Nephron (organoid): ENCODE data around the gene NARS2.

ENCODE experiments used
- H3K27ac Mint-ChIP-seq, 3 experiments: 2 replicates each; pipeline ENCODE4 v1.8.0; 2020; ENCODE audit warnings: mixed read lengths in 3 of 3, mild to moderate bottlenecking in 2 of 3, moderate library complexity in 1 of 3
- H3K27me3 Mint-ChIP-seq: 2 replicates; pipeline ENCODE4 v1.8.0; 2021; ENCODE audit warnings: low read depth, mild to moderate bottlenecking, moderate library complexity, mixed read lengths
- H3K36me3 Mint-ChIP-seq: 2 replicates; pipeline ENCODE4 v1.8.0; 2020; ENCODE audit warnings: low read depth, mixed read lengths
- H3K4me1 Mint-ChIP-seq: 2 replicates; pipeline ENCODE4 v1.8.0; 2020; ENCODE audit warnings: mixed read lengths
- H3K4me3 Mint-ChIP-seq, 3 experiments: 2 replicates each; pipeline ENCODE4 v1.8.0; 2020; ENCODE audit warnings: mild to moderate bottlenecking in 3 of 3, mixed read lengths in 3 of 3, moderate library complexity in 2 of 3
- H3K9me3 Mint-ChIP-seq: 2 replicates; pipeline ENCODE4 v1.8.0; 2020; ENCODE audit warnings: mixed read lengths
- TF ChIP-seq, protein P1 (sequence below), 3 experiments: fragments of 200-600 bp; sonication (generic); IDR thresholded peaks; one replicate each; pipeline ENCODE4 v1.5.0; 2021; ENCODE audit warnings: antibody characterized with exemption in 3 of 3; ENCODE audit not compliant: unreplicated experiment in 3 of 3

NARS2 gene

DNA sequence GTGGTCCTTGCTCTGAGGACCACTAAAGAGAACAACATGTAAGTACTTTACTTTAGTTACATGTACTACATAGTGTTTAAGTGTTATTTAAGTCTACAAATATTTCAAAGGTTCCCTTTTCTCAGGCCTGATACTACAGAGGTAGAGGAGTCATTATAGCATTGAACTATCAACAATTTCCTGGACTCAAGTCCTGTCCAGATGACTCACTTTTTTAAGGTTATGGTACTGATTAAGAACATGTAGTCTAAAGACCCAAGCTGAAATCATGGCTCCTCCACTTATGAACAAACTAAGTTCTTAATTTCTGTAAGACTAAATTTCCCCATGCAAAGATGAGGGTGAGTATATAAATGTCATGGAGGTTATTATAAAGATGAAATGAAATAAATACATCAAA, 74.7 kb downstream of the NARS2 start:
- no peaks in the 10 kb centered on the region for H3K9me3 Mint-ChIP-seq
- no peaks in the 10 kb centered on the region for H3K36me3 Mint-ChIP-seq
- peaks cover 3% of the 10 kb centered on the region for H3K27me3 Mint-ChIP-seq
- H3K4me3 Mint-ChIP-seq, result no peak overlapping the region
- no peak overlapping the region for H3K27ac Mint-ChIP-seq
- TF ChIP-seq, protein P1, sequence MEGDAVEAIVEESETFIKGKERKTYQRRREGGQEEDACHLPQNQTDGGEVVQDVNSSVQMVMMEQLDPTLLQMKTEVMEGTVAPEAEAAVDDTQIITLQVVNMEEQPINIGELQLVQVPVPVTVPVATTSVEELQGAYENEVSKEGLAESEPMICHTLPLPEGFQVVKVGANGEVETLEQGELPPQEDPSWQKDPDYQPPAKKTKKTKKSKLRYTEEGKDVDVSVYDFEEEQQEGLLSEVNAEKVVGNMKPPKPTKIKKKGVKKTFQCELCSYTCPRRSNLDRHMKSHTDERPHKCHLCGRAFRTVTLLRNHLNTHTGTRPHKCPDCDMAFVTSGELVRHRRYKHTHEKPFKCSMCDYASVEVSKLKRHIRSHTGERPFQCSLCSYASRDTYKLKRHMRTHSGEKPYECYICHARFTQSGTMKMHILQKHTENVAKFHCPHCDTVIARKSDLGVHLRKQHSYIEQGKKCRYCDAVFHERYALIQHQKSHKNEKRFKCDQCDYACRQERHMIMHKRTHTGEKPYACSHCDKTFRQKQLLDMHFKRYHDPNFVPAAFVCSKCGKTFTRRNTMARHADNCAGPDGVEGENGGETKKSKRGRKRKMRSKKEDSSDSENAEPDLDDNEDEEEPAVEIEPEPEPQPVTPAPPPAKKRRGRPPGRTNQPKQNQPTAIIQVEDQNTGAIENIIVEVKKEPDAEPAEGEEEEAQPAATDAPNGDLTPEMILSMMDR (IDR thresholded peaks at IDR 0.05; ENCODE audit: unreplicated experiment in 3 of 3), result no peak
- H3K4me1 Mint-ChIP-seq, result peaks cover 27% of the 10 kb centered on the region

DNA sequence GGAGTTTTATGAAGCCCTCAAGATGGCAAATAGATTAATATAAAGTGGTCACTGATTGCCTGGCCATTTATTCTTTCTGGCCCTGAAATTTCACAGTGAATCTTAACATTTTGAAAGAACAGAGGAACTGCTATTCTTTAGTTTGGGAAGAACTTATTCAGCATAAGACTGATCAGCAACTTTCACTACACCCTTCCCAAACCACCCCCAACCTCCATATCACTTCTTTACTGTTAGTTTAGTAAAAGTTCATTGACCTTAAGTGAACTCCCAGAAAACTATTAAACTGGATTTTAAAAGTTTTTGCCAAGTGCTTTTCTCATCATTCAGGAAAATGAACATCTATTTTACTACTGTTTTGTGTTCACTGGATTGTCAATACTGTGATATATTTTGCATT, 77.4 kb downstream of the NARS2 start:
- H3K27me3 Mint-ChIP-seq, result peaks cover 4% of the 10 kb centered on the region
- H3K27ac Mint-ChIP-seq, result peak overlapping the region in 2 of 3 experiments; percentile 75 to 82
- no peaks in the 10 kb centered on the region for H3K9me3 Mint-ChIP-seq
- H3K4me1 Mint-ChIP-seq, result peaks cover 40% of the 10 kb centered on the region
- no peak overlapping the region for H3K4me3 Mint-ChIP-seq
- H3K36me3 Mint-ChIP-seq, result no peaks in the 10 kb centered on the region
- TF ChIP-seq, protein P1 (IDR thresholded peaks at IDR 0.05; ENCODE audit: unreplicated experiment in 3 of 3), result no peak

DNA sequence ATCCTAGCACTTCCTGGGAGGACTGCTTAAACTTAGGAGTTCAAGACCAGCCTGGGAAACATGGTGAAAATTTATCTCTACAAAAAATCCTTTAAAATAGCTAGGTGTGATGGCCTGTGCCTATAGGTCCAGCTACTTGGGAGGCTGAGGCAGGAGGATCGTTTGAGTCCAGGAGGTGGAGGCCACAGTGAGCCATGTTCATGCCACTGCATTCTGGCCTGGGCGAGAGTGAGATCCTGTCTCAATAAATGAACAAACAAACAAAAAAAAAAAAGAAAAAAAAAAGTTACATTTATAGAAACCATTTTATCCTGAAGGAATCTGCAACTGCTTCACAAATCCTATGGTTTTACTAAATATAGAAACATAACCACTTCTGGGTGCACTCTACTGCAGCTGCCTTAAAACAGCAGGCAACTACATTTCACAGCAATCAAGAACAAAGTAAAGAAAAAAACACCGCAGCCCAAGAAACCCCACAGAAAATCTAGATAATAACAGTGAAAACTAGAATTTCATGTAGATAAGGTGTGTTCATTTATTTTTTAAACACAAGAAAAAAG, 81.2 kb downstream of the NARS2 start:
- TF ChIP-seq, protein P1 (IDR thresholded peaks at IDR 0.05; ENCODE audit: unreplicated experiment in 3 of 3), result no peak
- peaks cover 17% of the 10 kb centered on the region for H3K36me3 Mint-ChIP-seq
- peaks cover 4% of the 10 kb centered on the region for H3K27me3 Mint-ChIP-seq
- peak overlapping the region in 1 of 3 experiments; percentile 46 for H3K4me3 Mint-ChIP-seq
- peak overlapping the region; percentile 33 to 72 (median 63) for H3K27ac Mint-ChIP-seq
- H3K4me1 Mint-ChIP-seq, result peaks cover 38% of the 10 kb centered on the region
- no peaks in the 10 kb centered on the region for H3K9me3 Mint-ChIP-seq

DNA sequence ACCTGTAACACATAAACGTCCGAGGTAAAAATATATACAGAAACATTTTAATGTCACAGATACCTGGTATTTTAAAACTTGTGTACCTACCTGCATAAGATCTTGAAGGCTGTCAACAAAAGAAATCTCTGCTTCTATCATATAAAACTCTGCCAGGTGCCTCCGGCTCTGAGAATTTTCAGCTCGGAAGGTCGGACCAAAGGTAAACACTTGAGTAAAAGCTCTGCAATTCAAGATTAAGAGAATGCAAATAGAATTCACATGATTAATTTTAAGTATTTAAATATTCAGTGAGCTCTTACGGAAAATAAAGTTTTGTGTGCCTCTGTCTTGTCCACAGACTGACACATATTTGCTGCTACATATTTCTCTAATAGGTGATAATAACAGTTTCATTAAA, 81.7 kb downstream of the NARS2 start:
- H3K4me1 Mint-ChIP-seq, result peaks cover 33% of the 10 kb centered on the region
- no peak overlapping the region for H3K4me3 Mint-ChIP-seq
- no peak overlapping the region for H3K27ac Mint-ChIP-seq
- peaks cover 19% of the 10 kb centered on the region for H3K36me3 Mint-ChIP-seq
- H3K9me3 Mint-ChIP-seq, result no peaks in the 10 kb centered on the region
- TF ChIP-seq, protein P1 (IDR thresholded peaks at IDR 0.05; ENCODE audit: unreplicated experiment in 3 of 3), result no peak
- H3K27me3 Mint-ChIP-seq, result peaks cover 4% of the 10 kb centered on the region

DNA sequence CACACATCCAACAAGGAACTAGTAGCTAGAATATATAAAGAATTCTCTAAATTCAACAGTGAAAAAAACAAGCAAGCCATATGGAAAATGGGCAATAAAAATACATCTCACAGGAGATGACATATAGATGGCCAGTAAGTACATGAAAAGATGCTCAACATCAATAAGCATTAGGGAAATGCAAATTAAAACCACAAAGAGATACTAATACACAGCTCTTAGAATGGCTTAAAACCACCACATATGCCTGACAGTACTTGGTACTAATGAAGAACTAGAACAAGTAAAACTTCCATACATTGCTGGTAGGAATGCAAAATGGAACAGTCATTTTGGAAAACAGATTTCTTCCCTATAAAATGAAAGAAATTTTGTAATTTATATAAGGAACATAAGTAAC, 85.5 kb downstream of the NARS2 start:
- no peaks in the 10 kb centered on the region for H3K27me3 Mint-ChIP-seq
- peaks cover 44% of the 10 kb centered on the region for H3K36me3 Mint-ChIP-seq
- peaks cover 19% of the 10 kb centered on the region for H3K4me1 Mint-ChIP-seq
- H3K9me3 Mint-ChIP-seq, result peaks cover 12% of the 10 kb centered on the region
- TF ChIP-seq, protein P1 (IDR thresholded peaks at IDR 0.05; ENCODE audit: unreplicated experiment in 3 of 3), result no peak
- H3K4me3 Mint-ChIP-seq, result no peak overlapping the region
- H3K27ac Mint-ChIP-seq, result no peak overlapping the region

DNA sequence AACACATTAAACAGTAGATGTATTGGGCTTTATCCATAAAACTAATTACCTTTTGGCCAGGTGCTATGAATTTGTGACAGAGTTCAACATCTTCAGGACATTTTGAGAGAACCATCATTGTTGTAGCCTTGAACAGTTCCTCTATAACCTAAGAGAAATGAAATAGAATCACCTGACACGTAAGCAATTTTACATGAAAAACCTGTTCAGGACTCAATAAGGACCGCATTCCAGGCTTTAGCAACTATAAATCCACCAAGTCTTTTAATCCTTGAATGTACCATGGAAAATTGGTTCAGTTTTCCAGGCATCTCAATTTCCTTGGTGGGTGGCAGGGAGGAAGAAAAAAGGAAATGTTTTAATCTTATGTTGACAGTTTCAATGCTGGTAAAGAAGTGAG, 96.1 kb downstream of the NARS2 start:
- H3K27me3 Mint-ChIP-seq, result no peaks in the 10 kb centered on the region
- peaks cover 18% of the 10 kb centered on the region for H3K9me3 Mint-ChIP-seq
- no peak overlapping the region for H3K4me3 Mint-ChIP-seq
- TF ChIP-seq, protein P1 (IDR thresholded peaks at IDR 0.05; ENCODE audit: unreplicated experiment in 3 of 3), result no peak
- no peak overlapping the region for H3K27ac Mint-ChIP-seq
- no peaks in the 10 kb centered on the region for H3K4me1 Mint-ChIP-seq
- peaks cover 52% of the 10 kb centered on the region for H3K36me3 Mint-ChIP-seq
